ENCODE measurements around the gene AMD1. TPM values are rescaled to one million over a fixed set of nuclear protein-coding genes. Genes with fewer than 3 reads are reported as not detected.

The AMD1 gene
- total and polyA plus RNA-seq, 9 of the 15 experiments (the other 6 are each of a cell fraction or from before 2014, with no cell fraction given): 60.0 to 151 (median 85.6) TPM

DNA sequence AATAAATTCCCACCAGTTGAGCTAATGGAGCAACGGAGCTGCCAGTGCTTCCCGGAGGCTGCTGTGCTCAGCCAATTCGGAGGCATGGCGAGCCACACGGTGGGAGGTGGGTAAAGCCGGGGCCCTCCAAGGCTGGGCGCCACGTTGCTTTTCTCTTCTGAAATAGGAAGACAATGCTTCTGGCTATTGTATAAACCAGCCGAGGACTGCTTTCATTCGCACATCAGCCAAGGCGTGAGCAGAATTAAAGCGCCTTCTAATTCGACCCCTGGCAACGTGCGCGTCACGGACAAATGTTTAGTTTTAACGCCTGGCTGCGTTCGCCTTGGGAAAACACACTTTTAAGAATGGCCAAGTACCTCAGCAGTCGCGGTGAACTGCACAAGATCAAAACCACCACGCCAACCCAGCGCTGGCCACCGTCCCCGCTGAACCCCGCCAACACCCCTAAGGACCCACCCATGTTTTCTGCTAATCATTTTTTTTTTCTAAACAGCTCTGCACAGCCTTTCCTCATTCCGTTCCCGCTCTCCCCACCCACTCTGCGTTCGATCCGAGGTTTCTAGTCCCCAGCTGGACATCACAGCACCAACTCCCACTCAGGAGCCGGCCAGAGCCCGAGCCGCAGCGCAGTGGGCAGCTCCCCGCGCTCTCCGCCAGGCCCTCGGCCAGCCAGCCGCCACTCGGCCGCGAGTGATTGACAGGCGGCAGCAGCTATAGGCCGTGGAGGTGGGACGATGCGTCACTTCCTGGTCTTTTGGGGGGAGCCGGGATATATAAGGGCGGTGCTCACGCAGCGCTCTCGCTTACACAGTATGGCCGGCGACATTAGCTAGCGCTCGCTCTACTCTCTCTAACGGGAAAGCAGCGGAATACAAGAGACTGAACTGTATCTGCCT, at the start of gene AMD1 (continued):
- TF ChIP-seq, protein P1, sequence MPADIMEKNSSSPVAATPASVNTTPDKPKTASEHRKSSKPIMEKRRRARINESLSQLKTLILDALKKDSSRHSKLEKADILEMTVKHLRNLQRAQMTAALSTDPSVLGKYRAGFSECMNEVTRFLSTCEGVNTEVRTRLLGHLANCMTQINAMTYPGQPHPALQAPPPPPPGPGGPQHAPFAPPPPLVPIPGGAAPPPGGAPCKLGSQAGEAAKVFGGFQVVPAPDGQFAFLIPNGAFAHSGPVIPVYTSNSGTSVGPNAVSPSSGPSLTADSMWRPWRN (IDR thresholded peaks at IDR 0.05; ENCODE audit: low read depth): no peak
- TF ChIP-seq, protein P2, sequence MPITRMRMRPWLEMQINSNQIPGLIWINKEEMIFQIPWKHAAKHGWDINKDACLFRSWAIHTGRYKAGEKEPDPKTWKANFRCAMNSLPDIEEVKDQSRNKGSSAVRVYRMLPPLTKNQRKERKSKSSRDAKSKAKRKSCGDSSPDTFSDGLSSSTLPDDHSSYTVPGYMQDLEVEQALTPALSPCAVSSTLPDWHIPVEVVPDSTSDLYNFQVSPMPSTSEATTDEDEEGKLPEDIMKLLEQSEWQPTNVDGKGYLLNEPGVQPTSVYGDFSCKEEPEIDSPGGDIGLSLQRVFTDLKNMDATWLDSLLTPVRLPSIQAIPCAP (CRISPR knock-in tag; IDR thresholded peaks at IDR 0.05; ENCODE audit: borderline replicate concordance): 0 out of 2 replicates have a peak, but pooled peaks have one; percentile 16
- TF ChIP-seq XRCC3 (IDR thresholded peaks at IDR 0.05): no peak
- peak; percentile 98 for TF ChIP-seq PML (IDR thresholded peaks at IDR 0.05; ENCODE audit: low read length)
- no peak for TF ChIP-seq ZNF146 (CRISPR knock-in tag; IDR thresholded peaks at IDR 0.05; ENCODE audit: unreplicated experiment)
- TF ChIP-seq ZNF140 (CRISPR knock-in tag; IDR thresholded peaks at IDR 0.05): no peak
- TF ChIP-seq, protein P3, sequence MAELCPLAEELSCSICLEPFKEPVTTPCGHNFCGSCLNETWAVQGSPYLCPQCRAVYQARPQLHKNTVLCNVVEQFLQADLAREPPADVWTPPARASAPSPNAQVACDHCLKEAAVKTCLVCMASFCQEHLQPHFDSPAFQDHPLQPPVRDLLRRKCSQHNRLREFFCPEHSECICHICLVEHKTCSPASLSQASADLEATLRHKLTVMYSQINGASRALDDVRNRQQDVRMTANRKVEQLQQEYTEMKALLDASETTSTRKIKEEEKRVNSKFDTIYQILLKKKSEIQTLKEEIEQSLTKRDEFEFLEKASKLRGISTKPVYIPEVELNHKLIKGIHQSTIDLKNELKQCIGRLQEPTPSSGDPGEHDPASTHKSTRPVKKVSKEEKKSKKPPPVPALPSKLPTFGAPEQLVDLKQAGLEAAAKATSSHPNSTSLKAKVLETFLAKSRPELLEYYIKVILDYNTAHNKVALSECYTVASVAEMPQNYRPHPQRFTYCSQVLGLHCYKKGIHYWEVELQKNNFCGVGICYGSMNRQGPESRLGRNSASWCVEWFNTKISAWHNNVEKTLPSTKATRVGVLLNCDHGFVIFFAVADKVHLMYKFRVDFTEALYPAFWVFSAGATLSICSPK (IDR thresholded peaks at IDR 0.05; ENCODE audit: borderline replicate concordance): 0 out of 2 replicates have a peak, but pooled peaks have one; percentile 88
- TF ChIP-seq HMG20B (CRISPR knock-in tag; IDR thresholded peaks at IDR 0.05): no peak
- no peak for TF ChIP-seq ZNF75A (CRISPR knock-in tag; IDR thresholded peaks at IDR 0.05)
- TF ChIP-seq HNRNPL (IDR thresholded peaks at IDR 0.05; ENCODE audit: low read depth, low read length): 0 out of 2 replicates have a peak, but pooled peaks have one; percentile 48
- TF ChIP-seq GABPB2 (CRISPR knock-in tag; conservative IDR thresholded peaks at IDR 0.05): no peak
- TF ChIP-seq, protein P4, sequence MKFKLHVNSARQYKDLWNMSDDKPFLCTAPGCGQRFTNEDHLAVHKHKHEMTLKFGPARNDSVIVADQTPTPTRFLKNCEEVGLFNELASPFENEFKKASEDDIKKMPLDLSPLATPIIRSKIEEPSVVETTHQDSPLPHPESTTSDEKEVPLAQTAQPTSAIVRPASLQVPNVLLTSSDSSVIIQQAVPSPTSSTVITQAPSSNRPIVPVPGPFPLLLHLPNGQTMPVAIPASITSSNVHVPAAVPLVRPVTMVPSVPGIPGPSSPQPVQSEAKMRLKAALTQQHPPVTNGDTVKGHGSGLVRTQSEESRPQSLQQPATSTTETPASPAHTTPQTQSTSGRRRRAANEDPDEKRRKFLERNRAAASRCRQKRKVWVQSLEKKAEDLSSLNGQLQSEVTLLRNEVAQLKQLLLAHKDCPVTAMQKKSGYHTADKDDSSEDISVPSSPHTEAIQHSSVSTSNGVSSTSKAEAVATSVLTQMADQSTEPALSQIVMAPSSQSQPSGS (CRISPR knock-in tag; IDR thresholded peaks at IDR 0.05): no peak
- no peak for TF ChIP-seq ASH1L (IDR thresholded peaks at IDR 0.05; ENCODE audit: borderline replicate concordance, low read depth, partially characterized antibody)
- TF ChIP-seq CBX2 (IDR thresholded peaks at IDR 0.05; ENCODE audit: insufficient read depth, low read length, poor library complexity, severe bottlenecking): no peak
- no peak for TF ChIP-seq ZFPM2 (CRISPR knock-in tag; IDR thresholded peaks at IDR 0.05)
- no peak for TF ChIP-seq SIRT6 (IDR thresholded peaks at IDR 0.05; ENCODE audit: low read depth, low read length)
- TF ChIP-seq TEAD2 (tag; IDR thresholded peaks at IDR 0.05): no peak
